Hepatocyte (in vitro differentiated cells): ENCODE data around the gene GPR149. TPM values are rescaled to one million over a fixed set of nuclear protein-coding genes. Genes with fewer than 3 reads are reported as not detected.

Experiments used
- DNase-seq: peaks from one replicate; pipeline ENCODE4 v3.0.0-alpha.2; 2016; ENCODE audit warnings: low spot score
- H2AFZ ChIP-seq: fragments of 200-600 bp; sonication (generic); 2 replicates; pipeline ENCODE4 v1.6.0; 2016; ENCODE audit warnings: antibody characterized with exemption, mild to moderate bottlenecking
- H3K27ac ChIP-seq: fragments of 200-600 bp; sonication (generic); 2 replicates; pipeline ENCODE4 v1.5.1; 2016; ENCODE audit warnings: mild to moderate bottlenecking
- H3K27me3 ChIP-seq: fragments of 200-600 bp; sonication (generic); 2 replicates; pipeline ENCODE4 v1.6.1; 2016
- H3K36me3 ChIP-seq: fragments of 200-600 bp; sonication (generic); replicated peaks from 2 replicates; pipeline ENCODE4 v1.5.1; 2016; ENCODE audit warnings: low read depth; ENCODE audit not compliant: insufficient read depth
- H3K4me1 ChIP-seq: fragments of 200-600 bp; sonication (generic); 2 replicates; pipeline ENCODE4 v1.5.1; 2016; ENCODE audit warnings: mild to moderate bottlenecking, moderate library complexity; ENCODE audit not compliant: insufficient read depth
- H3K4me2 ChIP-seq: fragments of 200-600 bp; sonication (generic); 2 replicates; pipeline ENCODE4 v1.6.0; 2016
- H3K4me3 ChIP-seq: fragments of 200-600 bp; sonication (generic); 2 replicates; pipeline ENCODE4 v1.5.1; 2016; ENCODE audit warnings: mild to moderate bottlenecking
- H3K79me2 ChIP-seq: fragments of 200-600 bp; sonication (generic); 2 replicates; pipeline ENCODE4 v1.6.0; 2017; ENCODE audit warnings: mild to moderate bottlenecking
- H3K9me2 ChIP-seq: fragments of 200-600 bp; sonication (generic); replicated peaks from 2 replicates; pipeline ENCODE4 v1.6.0; 2017; ENCODE audit warnings: mild to moderate bottlenecking; ENCODE audit not compliant: insufficient read depth
- H3K9me3 ChIP-seq: fragments of 200-600 bp; sonication (generic); 2 replicates; pipeline ENCODE4 v1.5.1; 2016; ENCODE audit warnings: low read depth, mild to moderate bottlenecking
- H4K20me1 ChIP-seq: fragments of 200-600 bp; sonication (generic); 2 replicates; pipeline ENCODE4 v1.6.0; 2016; ENCODE audit warnings: mild to moderate bottlenecking; ENCODE audit not compliant: insufficient read depth, poor library complexity, severe bottlenecking
- CTCF ChIP-seq: fragments of 200-600 bp; sonication (generic); IDR thresholded peaks from 2 replicates; pipeline ENCODE4 v1.5.1; 2016; ENCODE audit warnings: antibody characterized with exemption, mild to moderate bottlenecking; ENCODE audit not compliant: poor library complexity
- EZH2 ChIP-seq: fragments of 200-600 bp; sonication (generic); IDR thresholded peaks from 2 replicates; pipeline ENCODE4 v1.6.1; 2016; ENCODE audit warnings: antibody characterized with exemption, mild to moderate bottlenecking, borderline replicate concordance
- EZH2phosphoT487 ChIP-seq: fragments of 200-600 bp; sonication (generic); IDR thresholded peaks from one replicate; pipeline ENCODE4 v1.6.1; 2018; ENCODE audit warnings: antibody characterized with exemption, mild to moderate bottlenecking, low read depth, moderate library complexity; ENCODE audit not compliant: unreplicated experiment, severe bottlenecking
- WGBS: methylation state at CpG from one replicate; pipeline ENCODE4 v1.1.6; 2016; ENCODE audit warnings: low lambda C conversion rate; ENCODE audit errors: missing lambda C conversion rate; 5-methylcytosine and 5-hydroxymethylcytosine counted together
- polyA plus RNA-seq: library from polyadenylated mRNA; unstranded; fragments of >200 nt; fragmentation: Nextera tagmentation; extraction: Ambion mirVana; gene quantifications from 2 replicates; pipeline ENCODE4 v1.2.1, GENCODE V29; 2016
- total RNA-seq: library from RNA; depleted of rRNA; stranded (reverse); fragments of >200 nt; gene quantifications from 2 replicates; pipeline ENCODE4 v1.2.3, GENCODE V29; 2014

The GPR149 gene
- total and polyA plus RNA-seq, 2 experiments from 2014 or later: not detected

DNA sequence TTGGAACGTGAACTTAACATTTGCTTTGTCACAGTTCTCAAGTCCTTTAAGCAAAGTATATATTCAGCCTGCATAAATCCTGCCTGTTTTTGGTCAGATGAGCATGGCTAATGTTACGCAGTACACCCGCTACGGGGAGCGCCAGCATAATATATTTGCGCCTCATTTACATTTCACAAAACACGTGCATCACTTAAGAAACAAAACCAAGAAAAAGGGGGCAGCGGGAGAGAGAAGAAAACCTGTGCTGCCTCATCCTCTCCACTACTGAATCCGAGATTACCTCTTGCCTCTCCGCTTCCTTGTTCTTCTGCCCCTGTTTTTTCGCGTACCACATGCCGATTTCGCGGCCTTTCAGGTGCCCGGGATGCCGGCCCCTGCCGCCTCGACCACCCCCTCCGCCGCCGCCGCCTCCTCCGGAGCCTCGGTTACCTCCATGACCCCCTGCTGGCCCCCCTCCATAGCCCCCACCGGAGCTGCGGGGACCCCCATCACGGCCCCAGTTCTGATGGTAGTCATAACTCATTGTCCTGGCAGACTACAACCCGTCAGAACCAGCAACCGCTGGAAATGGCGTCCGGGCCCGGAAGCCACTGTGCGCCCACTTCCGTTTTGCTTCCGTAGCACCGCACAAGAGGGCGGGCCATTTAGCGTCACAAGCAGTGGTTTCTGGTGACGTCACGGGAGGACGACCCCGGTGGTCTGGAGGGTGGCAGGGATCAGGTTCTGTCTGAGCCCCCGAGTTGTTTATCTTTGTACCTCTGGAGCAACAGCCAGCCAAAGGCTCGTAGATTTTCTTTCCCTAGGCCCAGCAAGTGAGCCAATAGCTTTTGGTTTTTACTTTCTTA is 105.9 kb downstream of the GPR149 start, which contains the start of gene DHX36:
Gene DHX36 (minus strand): TSS at position 597 of the 848 bp plus-strand sequence. CDS start 71 bp downstream, at position 526.
- DNase-seq: peak; percentile 96
- H3K27ac ChIP-seq: peak within 1 kb of the TSS; percentile 98
- H3K9me3 ChIP-seq: no peaks in the 10 kb centered on the region
- H3K4me1 ChIP-seq: peaks cover 20% of the 10 kb centered on the region
- H3K4me3 ChIP-seq: peak within 1 kb of the TSS; percentile 68
- WGBS: 1% methylated on average over 40 of the region's 45 CpGs
- H2AFZ ChIP-seq: peak within 1 kb of the TSS; percentile 83
- TF ChIP-seq CTCF (peak; percentile 48), EZH2 (no peak), EZH2phosphoT487 (no peak)
- peak within 1 kb of the TSS; percentile 73 for H3K4me2 ChIP-seq
- no peaks in the 10 kb centered on the region for H3K9me2 ChIP-seq
- no peaks in the 10 kb centered on the region for H3K36me3 ChIP-seq
- H3K27me3 ChIP-seq: no peaks in the 10 kb centered on the region
- H4K20me1 ChIP-seq: peaks cover 24% of the 10 kb centered on the region
- peaks cover 46% of the 10 kb centered on the region for H3K79me2 ChIP-seq

- Histone ChIP-seq H3K4me1 (peaks cover 9% of the 10 kb centered on the region), H3K36me3 (no peaks in the 10 kb centered on the region), H3K27ac (no peak overlapping the region), H3K9me2 (no peaks in the 10 kb centered on the region), H3K4me2 (no peak overlapping the region), H3K9me3 (no peaks in the 10 kb centered on the region), H2AFZ (no peak overlapping the region), H3K4me3 (no peak overlapping the region), H3K79me2 (peaks cover 84% of the 10 kb centered on the region), H4K20me1 (peaks cover 46% of the 10 kb centered on the region), H3K27me3 (no peaks in the 10 kb centered on the region)
- 93% methylated on average over 5 of the region's 5 CpGs for WGBS
- TF ChIP-seq EZH2phosphoT487 (no peak), EZH2 (no peak), CTCF (no peak)
- DNase-seq: no peak
These were observed 112.8 kb downstream of the GPR149 start for GRCh38 chr3:154316974-154317767.

GRCh38 chr3:154314152-154314551 is 115.8 kb downstream of the GPR149 start:
- H3K9me3 ChIP-seq: no peaks in the 10 kb centered on the region
- H3K9me2 ChIP-seq: no peaks in the 10 kb centered on the region
- H4K20me1 ChIP-seq: peaks cover 28% of the 10 kb centered on the region
- H3K4me1 ChIP-seq: no peaks in the 10 kb centered on the region
- no peak overlapping the region for H2AFZ ChIP-seq
- H3K4me3 ChIP-seq: no peak overlapping the region
- H3K36me3 ChIP-seq: no peaks in the 10 kb centered on the region
- H3K4me2 ChIP-seq: no peak overlapping the region
- no peak overlapping the region for H3K27ac ChIP-seq
- no peaks in the 10 kb centered on the region for H3K27me3 ChIP-seq
- 94% methylated on average over 1 of the region's 1 CpG for WGBS
- H3K79me2 ChIP-seq: peaks cover 54% of the 10 kb centered on the region
- TF ChIP-seq EZH2phosphoT487: no peak
- TF ChIP-seq CTCF: peak; percentile 8
- no peak for DNase-seq
